ENCODE results near the gene NFRKB.

NFRKB gene

DNA sequence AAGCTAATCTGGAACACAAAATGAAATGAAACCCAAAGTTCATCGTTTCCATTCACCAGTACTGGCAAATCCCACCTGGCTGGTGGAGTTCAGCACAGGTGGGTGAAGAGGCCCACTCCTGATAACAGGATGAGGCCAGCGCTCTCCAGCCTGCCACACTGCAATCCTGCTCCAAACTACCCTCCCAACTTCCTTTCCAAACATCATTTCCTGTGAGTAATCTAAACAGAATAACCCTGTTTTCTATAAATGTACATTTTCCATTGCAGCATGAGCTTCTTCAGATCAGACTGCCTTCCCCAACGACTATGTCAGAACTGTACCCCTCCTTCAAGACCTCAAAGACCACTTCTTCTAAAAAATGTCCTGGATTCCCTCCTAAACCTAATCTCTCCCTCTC lies 15.9 kb upstream of the NFRKB start:
- TF ChIP-seq GABPA (IDR thresholded peaks at IDR 0.05; ENCODE audit: low read depth) (no peak), POLR2AphosphoS5 (IDR thresholded peaks at IDR 0.05; ENCODE audit: low read depth) (no peak), SPI1 (IDR thresholded peaks at IDR 0.05; ENCODE audit: borderline replicate concordance, low read depth) (no peak)
- TF ChIP-seq, protein P1, sequence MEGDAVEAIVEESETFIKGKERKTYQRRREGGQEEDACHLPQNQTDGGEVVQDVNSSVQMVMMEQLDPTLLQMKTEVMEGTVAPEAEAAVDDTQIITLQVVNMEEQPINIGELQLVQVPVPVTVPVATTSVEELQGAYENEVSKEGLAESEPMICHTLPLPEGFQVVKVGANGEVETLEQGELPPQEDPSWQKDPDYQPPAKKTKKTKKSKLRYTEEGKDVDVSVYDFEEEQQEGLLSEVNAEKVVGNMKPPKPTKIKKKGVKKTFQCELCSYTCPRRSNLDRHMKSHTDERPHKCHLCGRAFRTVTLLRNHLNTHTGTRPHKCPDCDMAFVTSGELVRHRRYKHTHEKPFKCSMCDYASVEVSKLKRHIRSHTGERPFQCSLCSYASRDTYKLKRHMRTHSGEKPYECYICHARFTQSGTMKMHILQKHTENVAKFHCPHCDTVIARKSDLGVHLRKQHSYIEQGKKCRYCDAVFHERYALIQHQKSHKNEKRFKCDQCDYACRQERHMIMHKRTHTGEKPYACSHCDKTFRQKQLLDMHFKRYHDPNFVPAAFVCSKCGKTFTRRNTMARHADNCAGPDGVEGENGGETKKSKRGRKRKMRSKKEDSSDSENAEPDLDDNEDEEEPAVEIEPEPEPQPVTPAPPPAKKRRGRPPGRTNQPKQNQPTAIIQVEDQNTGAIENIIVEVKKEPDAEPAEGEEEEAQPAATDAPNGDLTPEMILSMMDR (IDR thresholded peaks at IDR 0.05; ENCODE audit: insufficient read depth, low read length): no peak
- TF ChIP-seq, protein P2, sequence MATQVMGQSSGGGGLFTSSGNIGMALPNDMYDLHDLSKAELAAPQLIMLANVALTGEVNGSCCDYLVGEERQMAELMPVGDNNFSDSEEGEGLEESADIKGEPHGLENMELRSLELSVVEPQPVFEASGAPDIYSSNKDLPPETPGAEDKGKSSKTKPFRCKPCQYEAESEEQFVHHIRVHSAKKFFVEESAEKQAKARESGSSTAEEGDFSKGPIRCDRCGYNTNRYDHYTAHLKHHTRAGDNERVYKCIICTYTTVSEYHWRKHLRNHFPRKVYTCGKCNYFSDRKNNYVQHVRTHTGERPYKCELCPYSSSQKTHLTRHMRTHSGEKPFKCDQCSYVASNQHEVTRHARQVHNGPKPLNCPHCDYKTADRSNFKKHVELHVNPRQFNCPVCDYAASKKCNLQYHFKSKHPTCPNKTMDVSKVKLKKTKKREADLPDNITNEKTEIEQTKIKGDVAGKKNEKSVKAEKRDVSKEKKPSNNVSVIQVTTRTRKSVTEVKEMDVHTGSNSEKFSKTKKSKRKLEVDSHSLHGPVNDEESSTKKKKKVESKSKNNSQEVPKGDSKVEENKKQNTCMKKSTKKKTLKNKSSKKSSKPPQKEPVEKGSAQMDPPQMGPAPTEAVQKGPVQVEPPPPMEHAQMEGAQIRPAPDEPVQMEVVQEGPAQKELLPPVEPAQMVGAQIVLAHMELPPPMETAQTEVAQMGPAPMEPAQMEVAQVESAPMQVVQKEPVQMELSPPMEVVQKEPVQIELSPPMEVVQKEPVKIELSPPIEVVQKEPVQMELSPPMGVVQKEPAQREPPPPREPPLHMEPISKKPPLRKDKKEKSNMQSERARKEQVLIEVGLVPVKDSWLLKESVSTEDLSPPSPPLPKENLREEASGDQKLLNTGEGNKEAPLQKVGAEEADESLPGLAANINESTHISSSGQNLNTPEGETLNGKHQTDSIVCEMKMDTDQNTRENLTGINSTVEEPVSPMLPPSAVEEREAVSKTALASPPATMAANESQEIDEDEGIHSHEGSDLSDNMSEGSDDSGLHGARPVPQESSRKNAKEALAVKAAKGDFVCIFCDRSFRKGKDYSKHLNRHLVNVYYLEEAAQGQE (IDR thresholded peaks at IDR 0.05; ENCODE audit: insufficient replicate concordance, low read depth): no peak
- no peak overlapping the region for H3K27ac ChIP-seq (replicated peaks)
- H3K4me3 ChIP-seq (replicated peaks; ENCODE audit: insufficient read depth, low read length): no peak overlapping the region
- DNase-seq (ENCODE audit: low read depth in 1 of 2, low spot score in 1 of 2): no peak
- no peaks in the 10 kb centered on the region for H3K27me3 ChIP-seq (ENCODE audit: insufficient read depth, poor library complexity, severe bottlenecking)

DNA sequence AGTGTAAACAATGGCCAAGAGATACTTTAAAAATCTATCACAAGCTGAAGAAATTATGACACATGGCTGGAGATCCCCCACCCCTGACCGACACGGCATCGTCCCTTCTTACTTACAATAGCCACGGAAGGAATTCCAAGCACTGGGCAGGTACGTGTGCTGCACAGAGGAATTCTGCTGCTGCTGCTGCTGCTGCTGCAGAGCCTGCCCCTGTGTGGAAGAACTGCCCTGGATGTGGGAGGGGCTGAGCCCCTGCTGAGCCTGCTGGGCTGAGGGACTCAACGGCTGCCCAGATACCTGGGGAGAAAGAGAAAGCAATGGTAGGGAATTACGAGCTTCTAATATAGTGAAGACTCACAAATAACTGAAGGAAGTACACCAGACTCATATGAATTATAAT lies 15.0 kb upstream of the NFRKB start:
- Histone ChIP-seq H3K4me3 (replicated peaks; ENCODE audit: insufficient read depth, low read length) (no peak overlapping the region), H3K27ac (replicated peaks) (no peak overlapping the region), H3K27me3 (ENCODE audit: insufficient read depth, poor library complexity, severe bottlenecking) (no peaks in the 10 kb centered on the region)
- TF ChIP-seq SPI1 (IDR thresholded peaks at IDR 0.05; ENCODE audit: borderline replicate concordance, low read depth) (no peak), GABPA (IDR thresholded peaks at IDR 0.05; ENCODE audit: low read depth) (no peak), POLR2AphosphoS5 (IDR thresholded peaks at IDR 0.05; ENCODE audit: low read depth) (no peak)
- TF ChIP-seq, protein P1 (IDR thresholded peaks at IDR 0.05; ENCODE audit: insufficient read depth, low read length): no peak
- TF ChIP-seq, protein P2 (IDR thresholded peaks at IDR 0.05; ENCODE audit: insufficient replicate concordance, low read depth): no peak
- no peak for DNase-seq (ENCODE audit: low read depth in 1 of 2, low spot score in 1 of 2)

DNA sequence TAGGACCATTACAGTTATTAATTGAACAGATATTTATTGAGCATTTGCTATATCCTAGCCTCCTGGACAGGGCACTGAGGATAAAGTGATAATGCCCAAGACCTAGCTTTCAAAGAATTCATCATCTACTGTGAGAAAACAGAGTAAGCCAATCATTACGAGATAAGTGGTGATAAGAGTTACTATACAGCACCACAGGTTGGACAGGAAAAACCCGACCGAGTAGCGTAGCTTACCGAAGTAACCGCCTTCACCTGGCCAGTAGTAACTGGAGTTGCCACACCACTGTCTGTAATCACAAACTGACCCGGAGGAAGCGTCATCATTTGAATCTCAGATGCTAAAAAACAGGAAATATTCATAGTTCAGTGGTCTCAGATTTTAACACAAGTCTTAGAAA lies 10.0 kb upstream of the NFRKB start:
- TF ChIP-seq, protein P1 (IDR thresholded peaks at IDR 0.05; ENCODE audit: insufficient read depth, low read length): no peak
- TF ChIP-seq GABPA (IDR thresholded peaks at IDR 0.05; ENCODE audit: low read depth) (no peak), POLR2AphosphoS5 (IDR thresholded peaks at IDR 0.05; ENCODE audit: low read depth) (no peak), SPI1 (IDR thresholded peaks at IDR 0.05; ENCODE audit: borderline replicate concordance, low read depth) (no peak)
- TF ChIP-seq, protein P2 (IDR thresholded peaks at IDR 0.05; ENCODE audit: insufficient replicate concordance, low read depth): no peak
- H3K27ac ChIP-seq (replicated peaks): no peak overlapping the region
- no peak for DNase-seq (ENCODE audit: low read depth in 1 of 2, low spot score in 1 of 2)
- no peaks in the 10 kb centered on the region for H3K27me3 ChIP-seq (ENCODE audit: insufficient read depth, poor library complexity, severe bottlenecking)
- H3K4me3 ChIP-seq (replicated peaks; ENCODE audit: insufficient read depth, low read length): no peak overlapping the region
